Measurements from ENCODE around the gene SPECC1. TPM values are rescaled to one million over a fixed set of nuclear protein-coding genes. Genes with fewer than 3 reads are reported as not detected.

Gene SPECC1
- polyA plus RNA-seq, 1 of the 3 experiments (the other 2 are of a cell fraction): 11.2 TPM

GRCh38 chr17:20040216-20040615 lies 31.1 kb downstream of the SPECC1 start:
- ChIA-PET POLR2A (no interaction called here), CTCF (no interaction called here)

GRCh38 chr17:20043021-20043420 lies 33.9 kb downstream of the SPECC1 start:
- H3K79me2 ChIP-seq (ENCODE audit: insufficient read depth): no peaks in the 10 kb centered on the region
- H3K9ac ChIP-seq: no peak overlapping the region
- no peaks in the 10 kb centered on the region for H4K20me1 ChIP-seq (ENCODE audit: insufficient read depth)
- H3K9me2 ChIP-seq: no peaks in the 10 kb centered on the region
- H3K9me3 ChIP-seq: no peaks in the 10 kb centered on the region
- POLR2A ChIA-PET: no interaction called here
- H3K27me3 ChIP-seq (ENCODE audit: insufficient read depth): no peaks in the 10 kb centered on the region
- H3K27ac ChIP-seq (ENCODE audit: low read depth in 2 of 2, low read length in 1 of 2): no peak overlapping the region
- CTCF ChIA-PET: interaction anchor here (1.2 to 2.6 kb wide), 6 partner anchors 20 to 175 kb away, joined by 3 to 9 read pairs (median 4); partner anchors contain the start of gene SPECC1
- 98% methylated on average over 3 of the region's 3 CpGs for WGBS (ENCODE audit: low lambda C conversion rate)
- H3K36me3 ChIP-seq (replicated peaks in 1 of 2; ENCODE audit: control insufficient read depth in 1 of 2, insufficient read depth in 2 of 2, low read length in 1 of 2): no peaks in the 10 kb centered on the region
- no peak overlapping the region for H3K4me3 ChIP-seq (ENCODE audit: low read depth in 2 of 2, low read length in 1 of 2)
- H3K4me2 ChIP-seq: no peak overlapping the region
- TF ChIP-seq YY1 (IDR thresholded peaks at IDR 0.05; ENCODE audit: low read depth) (no peak), REST (IDR thresholded peaks at IDR 0.05; ENCODE audit: low read depth, low read length) (no peak), ELF1 (IDR thresholded peaks at IDR 0.05) (no peak), MAX (IDR thresholded peaks at IDR 0.05; ENCODE audit: low read depth) (no peak), EP300 (IDR thresholded peaks at IDR 0.05; ENCODE audit: borderline replicate concordance in 1 of 2, low read depth in 1 of 2, low read length in 1 of 2) (no peak), RXRA (IDR thresholded peaks at IDR 0.05; ENCODE audit: borderline replicate concordance, low read depth) (no peak)
- no peaks in the 10 kb centered on the region; a peak in 1 of 4 replicates for H3K4me1 ChIP-seq (ENCODE audit: control insufficient read depth in 1 of 2, insufficient read depth in 2 of 2, low read depth in 1 of 2, low read length in 1 of 2)
- H3F3A ChIP-seq (replicated peaks; ENCODE audit: insufficient read depth): no peaks in the 10 kb centered on the region
- DNase-seq: no peak
- H2AFZ ChIP-seq (ENCODE audit: low read depth): no peak overlapping the region

More at GRCh38 chr17:20040216-20040615, 31.1 kb downstream of the SPECC1 start:
- no peak overlapping the region for H3K4me3 ChIP-seq (ENCODE audit: low read depth in 2 of 2, low read length in 1 of 2)
- H3K27me3 ChIP-seq (ENCODE audit: insufficient read depth): no peaks in the 10 kb centered on the region
- no peaks in the 10 kb centered on the region for H3K9me2 ChIP-seq
- DNase-seq: no peak
- H3K36me3 ChIP-seq (replicated peaks in 1 of 2; ENCODE audit: control insufficient read depth in 1 of 2, insufficient read depth in 2 of 2, low read length in 1 of 2): no peaks in the 10 kb centered on the region
- no peaks in the 10 kb centered on the region for H4K20me1 ChIP-seq (ENCODE audit: insufficient read depth)
- H3K9ac ChIP-seq: no peak overlapping the region
- no peaks in the 10 kb centered on the region for H3F3A ChIP-seq (replicated peaks; ENCODE audit: insufficient read depth)
- no peaks in the 10 kb centered on the region for H3K79me2 ChIP-seq (ENCODE audit: insufficient read depth)
- no peak overlapping the region for H3K4me2 ChIP-seq
- H3K27ac ChIP-seq (ENCODE audit: low read depth in 2 of 2, low read length in 1 of 2): no peak overlapping the region
- no peaks in the 10 kb centered on the region for H3K4me1 ChIP-seq (ENCODE audit: control insufficient read depth in 1 of 2, insufficient read depth in 2 of 2, low read depth in 1 of 2, low read length in 1 of 2)
- H2AFZ ChIP-seq (ENCODE audit: low read depth): no peak overlapping the region
- TF ChIP-seq USF1 (IDR thresholded peaks at IDR 0.05; ENCODE audit: borderline replicate concordance, low read depth) (no peak), FOXM1 (IDR thresholded peaks at IDR 0.05; ENCODE audit: low read depth) (no peak), NFIC (IDR thresholded peaks at IDR 0.05; ENCODE audit: borderline replicate concordance) (no peak), FOSL2 (IDR thresholded peaks at IDR 0.05; ENCODE audit: borderline replicate concordance, low read depth) (no peak)
- no peaks in the 10 kb centered on the region for H3K9me3 ChIP-seq
